ENCODE data around the gene BOK.

BOK gene

GRCh38 chr2:241558532-241559322 is at the start of gene BOK:
BOK (plus strand) TSS chr2:241558745; CDS start chr2:241559484, 739 bp downstream.
- no peak for TF ChIP-seq CTCF (IDR thresholded peaks at IDR 0.05; ENCODE audit: unreplicated experiment in 3 of 3)
- Mint-ChIP-seq H3K9me3 (peaks cover 20% of the 10 kb centered on the region), H3K4me3 (peak within 1 kb of the TSS; percentile 80 to 85 (median 82)), H3K27me3 (ENCODE audit: low read depth) (peaks cover 27% of the 10 kb centered on the region), H3K27ac (peak within 1 kb of the TSS in 2 of 3 experiments; percentile 63 to 82), H3K4me1 (peaks cover 17% of the 10 kb centered on the region), H3K36me3 (ENCODE audit: low read depth) (no peaks in the 10 kb centered on the region)

GRCh38 chr2:241509155-241509784 is 49.3 kb upstream of the BOK start:
- TF ChIP-seq CTCF (IDR thresholded peaks at IDR 0.05; ENCODE audit: unreplicated experiment in 3 of 3), result no peak
- H3K9me3 Mint-ChIP-seq, result no peaks in the 10 kb centered on the region
- peaks cover 4% of the 10 kb centered on the region for H3K27me3 Mint-ChIP-seq (ENCODE audit: low read depth)
- peaks cover 9% of the 10 kb centered on the region for H3K36me3 Mint-ChIP-seq (ENCODE audit: low read depth)
- H3K4me3 Mint-ChIP-seq, result peak overlapping the region; percentile 90 to 93 (median 92)
- H3K4me1 Mint-ChIP-seq, result peaks cover 33% of the 10 kb centered on the region
- H3K27ac Mint-ChIP-seq, result peak overlapping the region; percentile 72 to 91 (median 91)

- Mint-ChIP-seq H3K4me1 (peaks cover 14% of the 10 kb centered on the region), H3K9me3 (no peaks in the 10 kb centered on the region), H3K4me3 (peak overlapping the region; percentile 90 to 93 (median 92)), H3K36me3 (ENCODE audit: low read depth) (peaks cover 3% of the 10 kb centered on the region), H3K27ac (peak overlapping the region in 1 of 3 experiments; percentile 21), H3K27me3 (ENCODE audit: low read depth) (peaks cover 8% of the 10 kb centered on the region)
- TF ChIP-seq CTCF (IDR thresholded peaks at IDR 0.05; ENCODE audit: unreplicated experiment in 3 of 3), result no peak
These were observed 47.3 kb upstream of the BOK start for GRCh38 chr2:241511091-241511741.

GRCh38 chr2:241514553-241514952 is 44.0 kb upstream of the BOK start:
- no peak for TF ChIP-seq CTCF (IDR thresholded peaks at IDR 0.05; ENCODE audit: unreplicated experiment in 3 of 3)
- peaks cover 5% of the 10 kb centered on the region for H3K9me3 Mint-ChIP-seq
- H3K4me1 Mint-ChIP-seq, result peaks cover 3% of the 10 kb centered on the region
- no peak overlapping the region for H3K27ac Mint-ChIP-seq
- H3K36me3 Mint-ChIP-seq (ENCODE audit: low read depth), result peaks cover 3% of the 10 kb centered on the region
- no peak overlapping the region for H3K4me3 Mint-ChIP-seq
- H3K27me3 Mint-ChIP-seq (ENCODE audit: low read depth), result peaks cover 5% of the 10 kb centered on the region

- H3K27ac Mint-ChIP-seq, result no peak overlapping the region
- peaks cover 5% of the 10 kb centered on the region for H3K9me3 Mint-ChIP-seq
- H3K4me1 Mint-ChIP-seq, result no peaks in the 10 kb centered on the region
- H3K27me3 Mint-ChIP-seq (ENCODE audit: low read depth), result peaks cover 4% of the 10 kb centered on the region
- peaks cover 3% of the 10 kb centered on the region for H3K36me3 Mint-ChIP-seq (ENCODE audit: low read depth)
- TF ChIP-seq CTCF (IDR thresholded peaks at IDR 0.05; ENCODE audit: unreplicated experiment in 3 of 3), result no peak
- H3K4me3 Mint-ChIP-seq, result no peak overlapping the region
These were observed 43.4 kb upstream of the BOK start for GRCh38 chr2:241514986-241515737.

Measured in nephron (organoid).